GM12878 (cell line): ENCODE data around the gene ZSCAN5C. TPM values are rescaled to one million over a fixed set of nuclear protein-coding genes. Genes with fewer than 3 reads are reported as not detected.

ENCODE experiments used
- ATAC-seq: fragments of 200-7000 bp; cut with Tn5 transposase; 3 replicates; pipeline ENCODE4 v1.9.1; 2020; ENCODE audit warnings: mild to moderate bottlenecking, moderate library complexity
- BruUV-seq: library from RNA; stranded (reverse); fragments of 400-500 nt; replicated peaks from 2 replicates; lab custom pipeline; 2021; lab: Mats Ljungman, UMichigan
- CTCF ChIA-PET: fragments of 300-600 bp; sonication (Branson Sonifier 250); formaldehyde crosslinking; extraction: SDS; loops from one replicate; lab custom pipeline; 2021; ENCODE audit warnings: inconsistent platforms; lab: Yijun Ruan, JAX
- POLR2A ChIA-PET: fragments of 350-600 bp; formaldehyde crosslinking; extraction: SDS; loops from one replicate; lab custom pipeline; 2021; ENCODE audit warnings: inconsistent platforms; lab: Charles Lee
- RAD21 ChIA-PET: fragments of 300-600 bp; sonication (Branson Sonifier 250); formaldehyde crosslinking; loops from one replicate; lab custom pipeline; 2023; ENCODE audit warnings: antibody characterized with exemption; ENCODE audit not compliant: unreplicated experiment; lab: Charles Lee
- SMC1A ChIA-PET: fragments of 300-600 bp; sonication (Branson Sonifier 250); formaldehyde crosslinking; loops from one replicate; lab custom pipeline; 2023; ENCODE audit not compliant: unreplicated experiment, uncharacterized antibody; lab: Charles Lee
- DNase-seq: peaks from one replicate; pipeline ENCODE4 v3.0.0-alpha.2; 2011; ENCODE audit warnings: low read depth, low spot score
- FAIRE-seq: peaks from 3 replicates; lab custom pipeline; 2011; peaks lifted over from hg19 to GRCh38; lab: Jason Lieb, UNC
- H2AFZ ChIP-seq: 2 replicates; pipeline ENCODE4 v1.6.0; 2011; ENCODE audit warnings: low read depth, low read length, control low read depth; ENCODE audit not compliant: control insufficient read depth
- H3K27ac ChIP-seq: 2 replicates; pipeline ENCODE4 v1.5.1; 2011; ENCODE audit warnings: control low read depth; ENCODE audit not compliant: control insufficient read depth, insufficient read depth
- H3K27me3 ChIP-seq, 2 experiments: replicated peaks in 1 of 2; 2 replicates each; pipeline versions ENCODE4 v1.6.0 to v1.6.1; 2011; ENCODE audit warnings: low read length in 1 of 2; ENCODE audit not compliant: control insufficient read depth in 2 of 2, insufficient read depth in 2 of 2
- H3K36me3 ChIP-seq, 2 experiments: 2 replicates each; pipeline ENCODE4 v1.5.1; 2011; ENCODE audit warnings: low read length in 1 of 2; ENCODE audit not compliant: control insufficient read depth in 2 of 2, insufficient read depth in 2 of 2
- H3K4me1 ChIP-seq: 2 replicates; pipeline ENCODE4 v1.6.1; 2011; ENCODE audit warnings: mild to moderate bottlenecking, low read length, moderate library complexity, mixed read lengths; ENCODE audit not compliant: control insufficient read depth, insufficient read depth
- H3K4me2 ChIP-seq: 2 replicates; pipeline ENCODE4 v1.6.0; 2011; ENCODE audit warnings: control low read depth; ENCODE audit not compliant: control insufficient read depth, insufficient read depth
- H3K4me3 ChIP-seq: fragments of 200-600 bp; sonication (generic); 2 replicates; pipeline ENCODE4 v1.5.1; 2016
- H3K79me2 ChIP-seq: 2 replicates; pipeline ENCODE4 v1.6.0; 2011; ENCODE audit warnings: low read length; ENCODE audit not compliant: control insufficient read depth, insufficient read depth
- H3K9ac ChIP-seq: 2 replicates; pipeline ENCODE4 v1.8.0; 2011; ENCODE audit warnings: low read length, control low read depth, mixed read lengths; ENCODE audit not compliant: control insufficient read depth, insufficient read depth
- H3K9me3 ChIP-seq: replicated peaks from 3 replicates; pipeline ENCODE4 v1.5.1; 2011; ENCODE audit warnings: mild to moderate bottlenecking, low read length; ENCODE audit not compliant: control insufficient read depth, insufficient read depth
- H4K20me1 ChIP-seq: 2 replicates; pipeline ENCODE4 v1.6.0; 2011; ENCODE audit not compliant: control insufficient read depth, insufficient read depth
- BCL3 ChIP-seq: IDR thresholded peaks from 2 replicates; pipeline ENCODE4 v1.6.1; 2011; ENCODE audit warnings: borderline replicate concordance, low read depth, mild to moderate bottlenecking, moderate library complexity, low read length; ENCODE audit not compliant: insufficient read depth, poor library complexity, severe bottlenecking
- CHD2 ChIP-seq: IDR thresholded peaks from 2 replicates; pipeline ENCODE4 v1.6.1; 2011; ENCODE audit warnings: low read depth, low read length, improper control_type of control experiment, borderline replicate concordance
- FOS ChIP-seq: IDR thresholded peaks from 3 replicates; pipeline ENCODE4 v1.6.1; 2011; ENCODE audit warnings: borderline replicate concordance; ENCODE audit not compliant: insufficient read length; ENCODE audit errors: extremely low read depth
- HCFC1 ChIP-seq: fragments of 150-350 bp; IDR thresholded peaks from 2 replicates; pipeline ENCODE4 v1.6.1; 2014; ENCODE audit warnings: low read length
- IKZF2 ChIP-seq, 2 experiments: fragments of 450-650 bp; IDR thresholded peaks; 2 replicates each; pipeline ENCODE4 v1.6.1; 2017; ENCODE audit warnings: mild to moderate bottlenecking in 2 of 2, moderate library complexity in 2 of 2
- KDM1A ChIP-seq: fragments of 200-600 bp; sonication (generic); IDR thresholded peaks from 2 replicates; pipeline ENCODE4 v1.6.1; 2016; ENCODE audit warnings: borderline replicate concordance
- NBN ChIP-seq: fragments of 450-650 bp; IDR thresholded peaks from 2 replicates; pipeline ENCODE4 v1.6.1; 2016
- SIN3A ChIP-seq: IDR thresholded peaks from 2 replicates; pipeline ENCODE4 v1.6.1; 2012; ENCODE audit warnings: low read depth, low read length, improper control_type of control experiment
- SPI1 ChIP-seq: IDR thresholded peaks from 2 replicates; pipeline ENCODE4 v1.6.1; 2011; ENCODE audit warnings: low read depth, mild to moderate bottlenecking, low read length, moderate library complexity, borderline replicate concordance; ENCODE audit not compliant: insufficient read depth
- TARDBP ChIP-seq: IDR thresholded peaks from 2 replicates; pipeline ENCODE4 v1.6.1; 2016; ENCODE audit warnings: borderline replicate concordance
- YBX1 ChIP-seq: fragments of 450-650 bp; IDR thresholded peaks from 2 replicates; pipeline ENCODE4 v1.6.1; 2016; ENCODE audit warnings: antibody characterized with exemption
- WGBS: methylation state at CpG from one replicate; pipeline ENCODE4 v1.1.6; 2016; ENCODE audit warnings: low lambda C conversion rate; ENCODE audit not compliant: insufficient replicate concordance, insufficient coverage; ENCODE audit errors: missing lambda C conversion rate; 5-methylcytosine and 5-hydroxymethylcytosine counted together
- in situ Hi-C: fragments of 300-500 bp; cut with MboI; formaldehyde crosslinking; loops from 9 replicates; pipeline ENCODE4 v1.14.3; 2018; ENCODE audit warnings: mixed read lengths
- intact Hi-C: fragments of 100-400 bp; cut with micrococcal nuclease; formaldehyde crosslinking; loops from one replicate; pipeline ENCODE4 v1.14.2; 2022; ENCODE audit not compliant: unreplicated experiment
- polyA plus RNA-seq, 11 experiments: library from polyadenylated mRNA; depleted of rRNA in 4 of 11; unstranded in 6 of 11; stranded (reverse) in 5 of 11; fragments of >200 nt; fragmentation: Nextera tagmentation in 4 of 11; fragmentation: Illumina TruSeq in 1 of 11; extraction: Ambion mirVana in 4 of 11; extraction: Trizol in 1 of 11; gene quantifications; 1 replicate in 1 of 11; 2 replicates in 10 of 11; pipeline versions ENCODE4 v1.2.1 to v1.2.3, GENCODE V29; 2011 to 2016; ENCODE audit warnings: inconsistent platforms in 2 of 11, missing spikeins in 2 of 11, low read depth in 1 of 11
- total RNA-seq, 4 experiments: library from RNA; depleted of rRNA in 3 of 4; stranded (reverse); fragments of >200 nt in 3 of 4; fragmentation: Illumina TruSeq in 1 of 4; extraction: Trizol in 1 of 4; gene quantifications; 2 replicates each; pipeline versions ENCODE4 v1.2.1 to v1.2.3, GENCODE V29; 2013 to 2021
- TF ChIP-seq, protein P1 (sequence below): fragments of 450-650 bp; IDR thresholded peaks from 2 replicates; pipeline ENCODE4 v1.6.1; 2017; ENCODE audit warnings: low read depth, mild to moderate bottlenecking, moderate library complexity
- TF ChIP-seq, protein P2 (sequence below): IDR thresholded peaks from 2 replicates; pipeline ENCODE4 v1.6.1; 2011; ENCODE audit warnings: low read depth, low read length, improper control_type of control experiment, borderline replicate concordance
- TF ChIP-seq, protein P3 (sequence below): fragments of 450-650 bp; IDR thresholded peaks from 2 replicates; pipeline ENCODE4 v1.6.1; 2017; ENCODE audit warnings: antibody characterized with exemption, mild to moderate bottlenecking, moderate library complexity

Gene ZSCAN5C
- total and polyA plus RNA-seq, 10 of the 15 experiments (the other 5 are each of a cell fraction or from before 2014, with no cell fraction given) = not detected

DNA sequence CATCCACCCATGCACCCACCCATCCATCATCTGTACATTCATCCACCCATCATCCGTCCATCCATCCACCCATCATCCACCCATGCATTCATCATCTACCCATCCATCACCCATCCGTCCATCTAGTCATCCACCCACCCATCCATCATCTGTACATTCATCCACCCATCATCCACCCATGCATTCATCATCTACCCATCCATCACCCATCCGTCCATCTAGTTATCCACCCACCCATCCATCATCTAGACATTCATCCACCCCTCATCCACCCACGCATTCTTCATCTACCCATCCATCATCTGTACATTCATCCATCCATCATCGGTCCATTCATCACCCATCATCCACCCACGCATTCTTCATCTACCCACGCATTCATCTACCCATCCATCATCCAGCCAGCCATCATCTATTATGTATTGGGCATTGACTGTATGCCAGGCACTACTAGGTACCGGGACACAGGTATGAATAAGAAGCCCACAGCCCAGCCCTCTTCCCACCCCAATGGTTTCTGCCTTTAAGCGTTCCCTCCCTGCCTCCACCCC is 43.0 kb upstream of the ZSCAN5C start (continued):
- no peak for TF ChIP-seq SIN3A

- CTCF ChIA-PET = no interaction called here
- BruUV-seq = no TSS peak
- FAIRE-seq = no peak
Measured at GRCh38 chr19:56159622-56160271, 42.3 kb upstream of the ZSCAN5C start.

More at GRCh38 chr19:56159622-56160271, 42.3 kb upstream of the ZSCAN5C start:
- ChIA-PET SMC1A (no interaction called here), POLR2A (no interaction called here), RAD21 (no interaction called here)
- TF ChIP-seq CHD2 (no peak), HCFC1 (no peak), FOS (no peak), BCL3 (no peak), YBX1 (no peak), TARDBP (no peak), NBN (no peak), KDM1A (no peak), IKZF2 (IDR thresholded peaks at IDR 0.05) (no peak), SPI1 (no peak)
- TF ChIP-seq, protein P1, sequence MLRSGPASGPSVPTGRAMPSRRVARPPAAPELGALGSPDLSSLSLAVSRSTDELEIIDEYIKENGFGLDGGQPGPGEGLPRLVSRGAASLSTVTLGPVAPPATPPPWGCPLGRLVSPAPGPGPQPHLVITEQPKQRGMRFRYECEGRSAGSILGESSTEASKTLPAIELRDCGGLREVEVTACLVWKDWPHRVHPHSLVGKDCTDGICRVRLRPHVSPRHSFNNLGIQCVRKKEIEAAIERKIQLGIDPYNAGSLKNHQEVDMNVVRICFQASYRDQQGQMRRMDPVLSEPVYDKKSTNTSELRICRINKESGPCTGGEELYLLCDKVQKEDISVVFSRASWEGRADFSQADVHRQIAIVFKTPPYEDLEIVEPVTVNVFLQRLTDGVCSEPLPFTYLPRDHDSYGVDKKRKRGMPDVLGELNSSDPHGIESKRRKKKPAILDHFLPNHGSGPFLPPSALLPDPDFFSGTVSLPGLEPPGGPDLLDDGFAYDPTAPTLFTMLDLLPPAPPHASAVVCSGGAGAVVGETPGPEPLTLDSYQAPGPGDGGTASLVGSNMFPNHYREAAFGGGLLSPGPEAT = no peak
- TF ChIP-seq, protein P2, sequence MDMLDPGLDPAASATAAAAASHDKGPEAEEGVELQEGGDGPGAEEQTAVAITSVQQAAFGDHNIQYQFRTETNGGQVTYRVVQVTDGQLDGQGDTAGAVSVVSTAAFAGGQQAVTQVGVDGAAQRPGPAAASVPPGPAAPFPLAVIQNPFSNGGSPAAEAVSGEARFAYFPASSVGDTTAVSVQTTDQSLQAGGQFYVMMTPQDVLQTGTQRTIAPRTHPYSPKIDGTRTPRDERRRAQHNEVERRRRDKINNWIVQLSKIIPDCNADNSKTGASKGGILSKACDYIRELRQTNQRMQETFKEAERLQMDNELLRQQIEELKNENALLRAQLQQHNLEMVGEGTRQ = no peak
- TF ChIP-seq, protein P3, sequence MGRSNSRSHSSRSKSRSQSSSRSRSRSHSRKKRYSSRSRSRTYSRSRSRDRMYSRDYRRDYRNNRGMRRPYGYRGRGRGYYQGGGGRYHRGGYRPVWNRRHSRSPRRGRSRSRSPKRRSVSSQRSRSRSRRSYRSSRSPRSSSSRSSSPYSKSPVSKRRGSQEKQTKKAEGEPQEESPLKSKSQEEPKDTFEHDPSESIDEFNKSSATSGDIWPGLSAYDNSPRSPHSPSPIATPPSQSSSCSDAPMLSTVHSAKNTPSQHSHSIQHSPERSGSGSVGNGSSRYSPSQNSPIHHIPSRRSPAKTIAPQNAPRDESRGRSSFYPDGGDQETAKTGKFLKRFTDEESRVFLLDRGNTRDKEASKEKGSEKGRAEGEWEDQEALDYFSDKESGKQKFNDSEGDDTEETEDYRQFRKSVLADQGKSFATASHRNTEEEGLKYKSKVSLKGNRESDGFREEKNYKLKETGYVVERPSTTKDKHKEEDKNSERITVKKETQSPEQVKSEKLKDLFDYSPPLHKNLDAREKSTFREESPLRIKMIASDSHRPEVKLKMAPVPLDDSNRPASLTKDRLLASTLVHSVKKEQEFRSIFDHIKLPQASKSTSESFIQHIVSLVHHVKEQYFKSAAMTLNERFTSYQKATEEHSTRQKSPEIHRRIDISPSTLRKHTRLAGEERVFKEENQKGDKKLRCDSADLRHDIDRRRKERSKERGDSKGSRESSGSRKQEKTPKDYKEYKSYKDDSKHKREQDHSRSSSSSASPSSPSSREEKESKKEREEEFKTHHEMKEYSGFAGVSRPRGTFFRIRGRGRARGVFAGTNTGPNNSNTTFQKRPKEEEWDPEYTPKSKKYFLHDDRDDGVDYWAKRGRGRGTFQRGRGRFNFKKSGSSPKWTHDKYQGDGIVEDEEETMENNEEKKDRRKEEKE = no peak
- Histone ChIP-seq H3K27ac (no peak overlapping the region), H2AFZ (no peak overlapping the region), H3K27me3 (no peaks in the 10 kb centered on the region), H3K4me1 (no peaks in the 10 kb centered on the region), H3K9me3 (no peaks in the 10 kb centered on the region), H3K4me3 (no peak overlapping the region), H3K9ac (no peak overlapping the region), H3K79me2 (no peaks in the 10 kb centered on the region), H4K20me1 (no peaks in the 10 kb centered on the region), H3K4me2 (no peak overlapping the region), H3K36me3 (peaks cover 8 to 9% of the 10 kb centered on the region in 2 experiments; a peak in 3 of 4 replicates)
- ATAC-seq = no peak
- intact Hi-C loops = no loop called here
- no peak for DNase-seq
- WGBS = 98% methylated on average over 59 of the region's 69 CpGs
- in situ Hi-C loops = no loop called here
